Measurements from ENCODE around the gene KCTD10. TPM values are rescaled to one million over a fixed set of nuclear protein-coding genes. Genes with fewer than 3 reads are reported as not detected.
"Not testable (repeated sequence)": the region's sequence is repeated elsewhere in the genome, so short reads cannot be mapped to it uniquely, and the experiment has no call there.

KCTD10 gene
- total and polyA plus RNA-seq, 2 donors: 8.9 to 17.5 TPM

- no peaks in the 10 kb centered on the region for H3K9me3 ChIP-seq (ENCODE audit: control insufficient read depth in 2 of 2, insufficient read depth in 1 of 2, low read length in 1 of 2)
- H3K27me3 ChIP-seq (ENCODE audit: control insufficient read depth in 2 of 2, insufficient read depth in 1 of 2, low read length in 1 of 2): no peaks in the 10 kb centered on the region
- H3K4me3 ChIP-seq (ENCODE audit: low read length in 2 of 2): no peak overlapping the region
- H3K27ac ChIP-seq (ENCODE audit: low read depth in 1 of 2, low read length in 1 of 2): no peak overlapping the region
- H3K4me1 ChIP-seq (ENCODE audit: control insufficient read depth in 2 of 2, insufficient read depth in 2 of 2, low read length in 2 of 2): peaks cover 0 to 9% of the 10 kb centered on the region in 2 donors
- 98% methylated on average over 2 of the region's 2 CpGs for WGBS
- peaks cover 40 to 41% of the 10 kb centered on the region in 2 donors for H3K36me3 ChIP-seq (ENCODE audit: control insufficient read depth in 2 of 2, insufficient read depth in 2 of 2, low read length in 1 of 2)
- DNase-seq (ENCODE audit: low read depth in 6 of 9, low spot score in 9 of 9): no peak
Measured at GRCh38 chr12:109482491-109482890, 5.4 kb upstream of the KCTD10 start.

GRCh38 chr12:109481863-109482262 is 4.8 kb upstream of the KCTD10 start:
- H3K27me3 ChIP-seq (ENCODE audit: control insufficient read depth in 2 of 2, insufficient read depth in 1 of 2, low read length in 1 of 2): no peaks in the 10 kb centered on the region
- WGBS: 95% methylated on average over 1 of the region's 1 CpG
- H3K36me3 ChIP-seq (ENCODE audit: control insufficient read depth in 2 of 2, insufficient read depth in 2 of 2, low read length in 1 of 2): peaks cover 34 to 35% of the 10 kb centered on the region in 2 donors
- no peak overlapping the region for H3K4me3 ChIP-seq (ENCODE audit: low read length in 2 of 2)
- DNase-seq (ENCODE audit: low read depth in 6 of 9, low spot score in 9 of 9): no peak
- H3K27ac ChIP-seq (ENCODE audit: low read depth in 1 of 2, low read length in 1 of 2): no peak overlapping the region
- H3K9me3 ChIP-seq (ENCODE audit: control insufficient read depth in 2 of 2, insufficient read depth in 1 of 2, low read length in 1 of 2): no peaks in the 10 kb centered on the region
- peaks cover 0 to 9% of the 10 kb centered on the region in 2 donors for H3K4me1 ChIP-seq (ENCODE audit: control insufficient read depth in 2 of 2, insufficient read depth in 2 of 2, low read length in 2 of 2)

- Histone ChIP-seq H3K4me1 (ENCODE audit: control insufficient read depth in 2 of 2, insufficient read depth in 2 of 2, low read length in 2 of 2) (peaks cover 8 to 19% of the 10 kb centered on the region in 2 donors), H3K4me3 (ENCODE audit: low read length in 2 of 2) (no peak overlapping the region), H3K9me3 (ENCODE audit: control insufficient read depth in 2 of 2, insufficient read depth in 1 of 2, low read length in 1 of 2) (no peaks in the 10 kb centered on the region), H3K27me3 (ENCODE audit: control insufficient read depth in 2 of 2, insufficient read depth in 1 of 2, low read length in 1 of 2) (no peaks in the 10 kb centered on the region), H3K27ac (ENCODE audit: low read depth in 1 of 2, low read length in 1 of 2) (no peak overlapping the region), H3K36me3 (ENCODE audit: control insufficient read depth in 2 of 2, insufficient read depth in 2 of 2, low read length in 1 of 2) (peaks cover 19 to 20% of the 10 kb centered on the region in 2 donors)
- WGBS: 97% methylated on average over 4 of the region's 4 CpGs
- no peak for DNase-seq (ENCODE audit: low read depth in 6 of 9, low spot score in 9 of 9)
Measured at GRCh38 chr12:109480356-109480755, 3.3 kb upstream of the KCTD10 start.

- H3K36me3 ChIP-seq (ENCODE audit: control insufficient read depth in 2 of 2, insufficient read depth in 2 of 2, low read length in 1 of 2): peaks cover 13 to 14% of the 10 kb centered on the region in 2 donors
- no peak for DNase-seq (ENCODE audit: low read depth in 6 of 9, low spot score in 9 of 9)
- H3K4me3 ChIP-seq (ENCODE audit: low read length in 2 of 2): no peak overlapping the region
- no peaks in the 10 kb centered on the region for H3K27me3 ChIP-seq (ENCODE audit: control insufficient read depth in 2 of 2, insufficient read depth in 1 of 2, low read length in 1 of 2)
- no peak overlapping the region for H3K27ac ChIP-seq (ENCODE audit: low read depth in 1 of 2, low read length in 1 of 2)
- H3K9me3 ChIP-seq (ENCODE audit: control insufficient read depth in 2 of 2, insufficient read depth in 1 of 2, low read length in 1 of 2): no peaks in the 10 kb centered on the region
- WGBS: 94% methylated on average over 1 of the region's 1 CpG
- peaks cover 8 to 20% of the 10 kb centered on the region in 2 donors for H3K4me1 ChIP-seq (ENCODE audit: control insufficient read depth in 2 of 2, insufficient read depth in 2 of 2, low read length in 2 of 2)
Measured at GRCh38 chr12:109479761-109480160, 2.7 kb upstream of the KCTD10 start.

GRCh38 chr12:109477963-109478315 is 839 bp upstream of the KCTD10 start:
- 8% methylated on average over 9 of the region's 9 CpGs for WGBS
- Histone ChIP-seq H3K36me3 (ENCODE audit: control insufficient read depth in 2 of 2, insufficient read depth in 2 of 2, low read length in 1 of 2) (peaks cover 0 to under 1% of the 10 kb centered on the region in 2 donors), H3K27me3 (ENCODE audit: control insufficient read depth in 2 of 2, insufficient read depth in 1 of 2, low read length in 1 of 2) (no peaks in the 10 kb centered on the region), H3K27ac (ENCODE audit: low read depth in 1 of 2, low read length in 1 of 2) (peak overlapping the region; percentile 81 to 84), H3K4me3 (ENCODE audit: low read length in 2 of 2) (peak overlapping the region; percentile 94 to 100), H3K9me3 (ENCODE audit: control insufficient read depth in 2 of 2, insufficient read depth in 1 of 2, low read length in 1 of 2) (no peaks in the 10 kb centered on the region), H3K4me1 (ENCODE audit: control insufficient read depth in 2 of 2, insufficient read depth in 2 of 2, low read length in 2 of 2) (peaks cover 8 to 20% of the 10 kb centered on the region in 2 donors)
- no peak for DNase-seq (ENCODE audit: low read depth in 6 of 9, low spot score in 9 of 9)

GRCh38 chr12:109476807-109477184 is 304 bp downstream of the KCTD10 start:
- Histone ChIP-seq H3K9me3 (ENCODE audit: control insufficient read depth in 2 of 2, insufficient read depth in 1 of 2, low read length in 1 of 2) (no peaks in the 10 kb centered on the region), H3K27me3 (ENCODE audit: control insufficient read depth in 2 of 2, insufficient read depth in 1 of 2, low read length in 1 of 2) (no peaks in the 10 kb centered on the region), H3K4me1 (ENCODE audit: control insufficient read depth in 2 of 2, insufficient read depth in 2 of 2, low read length in 2 of 2) (peaks cover 8 to 20% of the 10 kb centered on the region in 2 donors), H3K27ac (ENCODE audit: low read depth in 1 of 2, low read length in 1 of 2) (peak overlapping the region in 1 of 2 donors; percentile 88), H3K4me3 (ENCODE audit: low read length in 2 of 2) (peak overlapping the region; percentile 94 to 100), H3K36me3 (ENCODE audit: control insufficient read depth in 2 of 2, insufficient read depth in 2 of 2, low read length in 1 of 2) (peaks cover 0 to 3% of the 10 kb centered on the region in 2 donors)
- no peak for DNase-seq (ENCODE audit: low read depth in 6 of 9, low spot score in 9 of 9)
- WGBS: 1% methylated on average over 11 of the region's 11 CpGs

- WGBS: 34% methylated on average over 19 of the region's 19 CpGs
- peak in 2 of 9 donors; percentile 4 to 24 for DNase-seq (ENCODE audit: low read depth in 6 of 9, low spot score in 9 of 9)
- no peak overlapping the region for H3K27ac ChIP-seq (ENCODE audit: low read depth in 1 of 2, low read length in 1 of 2)
Measured at GRCh38 chr12:109475993-109476806, 900 bp downstream of the KCTD10 start.

GRCh38 chr12:109475121-109475520 is 2.0 kb downstream of the KCTD10 start:
- Histone ChIP-seq H3K27me3 (ENCODE audit: control insufficient read depth in 2 of 2, insufficient read depth in 1 of 2, low read length in 1 of 2) (no peaks in the 10 kb centered on the region), H3K27ac (ENCODE audit: low read depth in 1 of 2, low read length in 1 of 2) (no peak overlapping the region), H3K4me1 (ENCODE audit: control insufficient read depth in 2 of 2, insufficient read depth in 2 of 2, low read length in 2 of 2) (peaks cover 8 to 20% of the 10 kb centered on the region in 2 donors), H3K4me3 (ENCODE audit: low read length in 2 of 2) (no peak overlapping the region), H3K36me3 (ENCODE audit: control insufficient read depth in 2 of 2, insufficient read depth in 2 of 2, low read length in 1 of 2) (peaks cover 0 to 3% of the 10 kb centered on the region in 2 donors), H3K9me3 (ENCODE audit: control insufficient read depth in 2 of 2, insufficient read depth in 1 of 2, low read length in 1 of 2) (no peaks in the 10 kb centered on the region)
- WGBS: 97% methylated on average over 7 of the region's 7 CpGs
- DNase-seq (ENCODE audit: low read depth in 6 of 9, low spot score in 9 of 9): no peak

More at GRCh38 chr12:109475993-109476806, 900 bp downstream of the KCTD10 start:
- no peaks in the 10 kb centered on the region for H3K27me3 ChIP-seq (ENCODE audit: control insufficient read depth in 2 of 2, insufficient read depth in 1 of 2, low read length in 1 of 2)
- H3K9me3 ChIP-seq (ENCODE audit: control insufficient read depth in 2 of 2, insufficient read depth in 1 of 2, low read length in 1 of 2): no peaks in the 10 kb centered on the region
- H3K4me1 ChIP-seq (ENCODE audit: control insufficient read depth in 2 of 2, insufficient read depth in 2 of 2, low read length in 2 of 2): peaks cover 8 to 20% of the 10 kb centered on the region in 2 donors
- peaks cover 0 to 3% of the 10 kb centered on the region in 2 donors for H3K36me3 ChIP-seq (ENCODE audit: control insufficient read depth in 2 of 2, insufficient read depth in 2 of 2, low read length in 1 of 2)
- peak overlapping the region; percentile 94 to 100 for H3K4me3 ChIP-seq (ENCODE audit: low read length in 2 of 2)

- not testable (repeated sequence) for DNase-seq (ENCODE audit: low read depth in 6 of 9, low spot score in 9 of 9); H3K9me3 ChIP-seq (ENCODE audit: control insufficient read depth in 2 of 2, insufficient read depth in 1 of 2, low read length in 1 of 2); H3K4me3 ChIP-seq (ENCODE audit: low read length in 2 of 2); H3K27ac ChIP-seq (ENCODE audit: low read depth in 1 of 2, low read length in 1 of 2); H3K27me3 ChIP-seq (ENCODE audit: control insufficient read depth in 2 of 2, insufficient read depth in 1 of 2, low read length in 1 of 2)
- Histone ChIP-seq H3K36me3 (ENCODE audit: control insufficient read depth in 2 of 2, insufficient read depth in 2 of 2, low read length in 1 of 2) (peaks cover 7 to 14% of the 10 kb centered on the region in 2 donors), H3K4me1 (ENCODE audit: control insufficient read depth in 2 of 2, insufficient read depth in 2 of 2, low read length in 2 of 2) (peaks cover 8 to 19% of the 10 kb centered on the region in 2 donors)
- 97% methylated on average over 16 of the region's 16 CpGs for WGBS
Measured at GRCh38 chr12:109473526-109474270, 3.4 kb downstream of the KCTD10 start.
